Stomach (tissue), 9 donors: Measurements from ENCODE around the gene MUC5AC. TPM values are rescaled to one million over a fixed set of nuclear protein-coding genes. Genes with fewer than 3 reads are reported as not detected.

ENCODE experiments used
- DNase-seq, 2 donors: peaks; one replicate each; pipeline versions ENCODE4 v3.0.0 to v3.0.0-alpha.2; 2013 to 2019
- H3K27ac ChIP-seq, 5 donors: fragments of 200-600 bp in 4 of 5; sonication (generic) in 4 of 5; one replicate each; pipeline ENCODE4 v1.5.1; 2013 to 2019; ENCODE audit warnings: mild to moderate bottlenecking in 1 of 5, moderate library complexity in 1 of 5
- H3K27me3 ChIP-seq, 3 donors: fragments of 200-600 bp; sonication (generic); one replicate each; pipeline ENCODE4 v1.5.1; 2017 to 2019; ENCODE audit warnings: mixed run types in 1 of 3
- H3K36me3 ChIP-seq, 4 donors: fragments of 200-600 bp; sonication (generic); 1 replicate in 3 of 4; 2 replicates in 1 of 4; pipeline ENCODE4 v1.5.1; 2016 to 2019
- H3K4me1 ChIP-seq, 4 donors: fragments of 200-600 bp; sonication (generic); one replicate each; pipeline ENCODE4 v1.5.1; 2016 to 2019
- H3K4me3 ChIP-seq, 4 donors: fragments of 200-600 bp; sonication (generic) in 3 of 4; one replicate each; pipeline ENCODE4 v1.5.1; 2016 to 2019; ENCODE audit warnings: mild to moderate bottlenecking in 1 of 4
- H3K9me3 ChIP-seq, 4 donors: fragments of 200-600 bp; sonication (generic); one replicate each; pipeline ENCODE4 v1.5.1; 2016 to 2019
- EP300 ChIP-seq: sonication (generic); formaldehyde crosslinking; IDR thresholded peaks from one replicate; pipeline ENCODE4 v1.6.1; 2017; ENCODE audit warnings: antibody characterized with exemption
- POLR2A ChIP-seq, 4 donors: fragments of 450-650 bp; IDR thresholded peaks; one replicate each; pipeline ENCODE4 v1.6.1; 2016; ENCODE audit warnings: antibody characterized with exemption in 4 of 4, control low read depth in 2 of 4, mild to moderate bottlenecking in 1 of 4, moderate library complexity in 1 of 4
- POLR2AphosphoS5 ChIP-seq, 3 donors: sonication (generic); formaldehyde crosslinking; IDR thresholded peaks; one replicate each; pipeline ENCODE4 v1.6.1; 2016; ENCODE audit warnings: antibody characterized with exemption in 3 of 3
- WGBS, 5 donors: extraction: QIAGEN DNeasy Blood & Tissue Kit in 3 of 5; methylation state at CpG; one replicate each; pipeline versions ENCODE4 v1.1.5 to v1.1.7; 2013 to 2018; 5-methylcytosine and 5-hydroxymethylcytosine counted together
- intact Hi-C: fragments of 100-400 bp; cut with DNase I; formaldehyde crosslinking; loops from one replicate; pipeline ENCODE4 v1.15.1; 2023; ENCODE audit warnings: low total_unique reads
- polyA plus RNA-seq, 3 donors: library from polyadenylated mRNA; stranded (reverse); fragments of 200-250 nt; gene quantifications; one replicate each; pipeline ENCODE4 v1.2.3, GENCODE V29; 2013
- total RNA-seq, 5 donors: library from RNA; depleted of rRNA; stranded (reverse); fragments of >200 nt; gene quantifications; one replicate each; pipeline versions ENCODE4 v1.1.0 to v1.2.3, GENCODE V29; 2014 to 2016
- TF ChIP-seq, protein P1 (sequence below), 7 experiments: fragments of 450-650 bp in 4 of 7; fragments of 200-600 bp in 3 of 7; sonication (generic) in 3 of 7; IDR thresholded peaks; one replicate each; pipeline ENCODE4 v1.5.1; 2016 to 2019; ENCODE audit warnings: antibody characterized with exemption in 7 of 7, control low read depth in 2 of 7, mild to moderate bottlenecking in 1 of 7
- donor health status: healthy with polysubstance abuse.
- donor health status: Bipolar disorder and iron deficiency.
- donor health status: healthy.

The MUC5AC gene
- total and polyA plus RNA-seq, 8 donors: 2.0 to 1,253 (median 171) TPM

DNA sequence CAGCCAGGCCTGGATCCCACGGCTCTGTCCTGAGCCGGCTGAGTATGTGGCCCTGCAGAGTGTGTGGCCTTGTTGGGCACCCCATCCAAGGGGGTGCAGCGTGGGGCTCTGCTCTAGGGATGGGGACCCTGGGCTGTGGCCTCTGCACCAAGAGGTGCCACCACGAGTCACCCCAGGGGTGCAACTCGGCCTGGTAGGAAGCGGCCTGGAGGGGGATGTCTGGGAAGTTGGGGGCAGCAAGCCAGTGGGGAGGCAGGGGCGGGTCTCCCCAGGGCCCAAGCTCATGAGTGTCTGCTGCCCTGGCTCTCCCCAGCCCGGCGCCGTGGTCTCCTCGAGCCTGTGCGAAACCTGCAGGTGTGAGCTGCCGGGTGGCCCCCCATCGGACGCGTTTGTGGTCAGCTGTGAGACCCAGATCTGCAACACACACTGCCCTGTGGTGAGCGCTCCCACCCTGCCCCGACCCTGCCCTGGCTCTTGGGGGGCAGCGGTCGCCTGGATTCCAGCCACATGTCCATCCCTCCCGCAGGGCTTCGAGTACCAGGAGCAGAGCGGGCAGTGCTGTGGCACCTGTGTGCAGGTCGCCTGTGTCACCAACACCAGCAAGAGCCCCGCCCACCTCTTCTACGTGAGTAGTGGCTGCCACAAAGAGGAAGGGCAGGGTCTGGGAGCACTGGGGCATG lies 40.9 kb downstream of the MUC5AC start:
- DNase-seq: peak; percentile 27 to 40
- Histone ChIP-seq H3K9me3 (no peaks in the 10 kb centered on the region), H3K27ac (no peak overlapping the region), H3K4me3 (no peak overlapping the region), H3K36me3 (peaks cover 0 to 75% (median 34%) of the 10 kb centered on the region in 4 donors), H3K4me1 (peaks cover 0 to 17% (median 10%) of the 10 kb centered on the region in 4 donors), H3K27me3 (peaks cover 5 to 81% (median 5%) of the 10 kb centered on the region in 3 donors)
- intact Hi-C loops: no loop called here
- TF ChIP-seq, protein P1, sequence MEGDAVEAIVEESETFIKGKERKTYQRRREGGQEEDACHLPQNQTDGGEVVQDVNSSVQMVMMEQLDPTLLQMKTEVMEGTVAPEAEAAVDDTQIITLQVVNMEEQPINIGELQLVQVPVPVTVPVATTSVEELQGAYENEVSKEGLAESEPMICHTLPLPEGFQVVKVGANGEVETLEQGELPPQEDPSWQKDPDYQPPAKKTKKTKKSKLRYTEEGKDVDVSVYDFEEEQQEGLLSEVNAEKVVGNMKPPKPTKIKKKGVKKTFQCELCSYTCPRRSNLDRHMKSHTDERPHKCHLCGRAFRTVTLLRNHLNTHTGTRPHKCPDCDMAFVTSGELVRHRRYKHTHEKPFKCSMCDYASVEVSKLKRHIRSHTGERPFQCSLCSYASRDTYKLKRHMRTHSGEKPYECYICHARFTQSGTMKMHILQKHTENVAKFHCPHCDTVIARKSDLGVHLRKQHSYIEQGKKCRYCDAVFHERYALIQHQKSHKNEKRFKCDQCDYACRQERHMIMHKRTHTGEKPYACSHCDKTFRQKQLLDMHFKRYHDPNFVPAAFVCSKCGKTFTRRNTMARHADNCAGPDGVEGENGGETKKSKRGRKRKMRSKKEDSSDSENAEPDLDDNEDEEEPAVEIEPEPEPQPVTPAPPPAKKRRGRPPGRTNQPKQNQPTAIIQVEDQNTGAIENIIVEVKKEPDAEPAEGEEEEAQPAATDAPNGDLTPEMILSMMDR (IDR thresholded peaks at IDR 0.05): no peak
- no peak for TF ChIP-seq EP300
- TF ChIP-seq POLR2A (IDR thresholded peaks at IDR 0.05): no peak
- TF ChIP-seq POLR2AphosphoS5 (IDR thresholded peaks at IDR 0.05): no peak
- 71 to 82% (median 78%) methylated on average over 14 to 26 of the region's 26 CpGs for WGBS, 5 donors

DNA sequence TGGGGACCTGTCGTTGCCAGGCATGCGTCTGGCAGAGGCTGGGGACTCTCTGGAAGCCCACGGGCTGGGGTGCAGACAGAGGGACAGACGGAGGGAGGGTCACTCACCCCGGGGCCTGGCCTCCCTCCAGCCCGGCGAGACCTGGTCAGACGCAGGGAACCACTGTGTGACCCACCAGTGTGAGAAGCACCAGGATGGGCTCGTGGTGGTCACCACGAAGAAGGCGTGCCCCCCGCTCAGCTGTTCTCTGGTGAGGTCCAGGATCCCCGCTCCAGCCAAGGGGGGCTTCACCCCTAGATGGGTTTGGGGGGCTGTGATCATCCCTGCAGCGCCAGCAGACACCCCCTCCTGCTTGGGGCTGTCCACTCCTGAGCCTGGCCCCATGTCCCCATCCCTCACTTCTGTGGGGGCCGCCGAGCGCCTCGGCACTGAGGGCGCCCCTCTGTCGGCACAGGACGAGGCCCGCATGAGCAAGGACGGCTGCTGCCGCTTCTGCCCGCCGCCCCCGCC lies 41.5 kb downstream of the MUC5AC start:
- Histone ChIP-seq H3K27ac (no peak overlapping the region), H3K36me3 (peaks cover 0 to 69% (median 31%) of the 10 kb centered on the region in 4 donors), H3K27me3 (peaks cover 5 to 84% (median 10%) of the 10 kb centered on the region in 3 donors), H3K4me3 (no peak overlapping the region), H3K4me1 (peaks cover 0 to 17% (median 11%) of the 10 kb centered on the region in 4 donors), H3K9me3 (no peaks in the 10 kb centered on the region)
- WGBS, 5 donors: 68 to 78% (median 73%) methylated on average over 16 to 27 of the region's 27 CpGs
- intact Hi-C loops: no loop called here
- peak in 1 of 2 donors; percentile 25 for DNase-seq
- TF ChIP-seq EP300 (no peak), POLR2AphosphoS5 (IDR thresholded peaks at IDR 0.05) (no peak), POLR2A (IDR thresholded peaks at IDR 0.05) (no peak)
- TF ChIP-seq, protein P1 (IDR thresholded peaks at IDR 0.05): no peak

DNA sequence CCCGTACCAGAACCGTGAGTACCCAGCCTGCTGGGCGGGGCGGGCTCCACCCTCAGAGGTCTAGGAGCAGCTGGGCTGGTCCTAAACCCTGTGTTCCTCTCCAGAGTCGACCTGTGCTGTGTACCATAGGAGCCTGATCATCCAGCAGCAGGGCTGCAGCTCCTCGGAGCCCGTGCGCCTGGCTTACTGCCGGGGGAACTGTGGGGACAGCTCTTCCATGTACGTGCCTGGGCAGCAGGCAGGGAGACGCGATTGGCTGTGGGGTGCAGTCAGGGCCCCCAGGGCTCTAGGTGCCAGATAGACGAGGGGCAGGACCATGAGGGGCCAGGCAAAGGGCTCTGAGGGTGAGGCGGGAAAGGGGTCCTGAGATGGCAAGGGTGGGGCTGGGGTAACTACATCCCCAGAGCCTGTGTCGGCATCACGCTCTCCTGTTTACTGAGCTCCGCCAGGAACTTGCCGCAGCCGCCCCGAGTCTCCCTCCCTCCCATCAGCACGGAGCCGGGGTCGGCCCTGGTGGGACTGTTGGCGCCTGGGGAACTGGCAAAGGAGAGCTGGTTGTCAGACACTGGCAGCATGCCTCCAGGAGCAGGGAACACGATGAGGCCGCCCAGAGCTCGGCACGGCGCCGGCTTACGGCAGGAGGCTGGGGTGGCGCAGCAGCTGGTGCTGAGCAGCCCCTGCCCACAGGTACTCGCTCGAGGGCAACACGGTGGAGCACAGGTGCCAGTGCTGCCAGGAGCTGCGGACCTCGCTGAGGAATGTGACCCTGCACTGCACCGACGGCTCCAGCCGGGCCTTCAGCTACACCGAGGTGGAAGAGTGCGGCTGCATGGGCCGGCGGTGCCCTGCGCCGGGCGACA lies 42.2 kb downstream of the MUC5AC start:
- peak in 1 of 2 donors; percentile 40 for DNase-seq
- WGBS, 5 donors: 61 to 79% (median 75%) methylated on average over 34 to 47 of the region's 47 CpGs
- H3K4me3 ChIP-seq: no peak overlapping the region
- no peak for TF ChIP-seq POLR2AphosphoS5 (IDR thresholded peaks at IDR 0.05)
- TF ChIP-seq EP300: no peak
- TF ChIP-seq POLR2A (IDR thresholded peaks at IDR 0.05): no peak
- TF ChIP-seq, protein P1 (IDR thresholded peaks at IDR 0.05): no peak
- H3K27ac ChIP-seq: no peak overlapping the region
- H3K36me3 ChIP-seq: peaks cover 0 to 62% (median 28%) of the 10 kb centered on the region in 4 donors
- no peaks in the 10 kb centered on the region for H3K9me3 ChIP-seq
- intact Hi-C loops: no loop called here
- H3K27me3 ChIP-seq: peaks cover 5 to 88% (median 11%) of the 10 kb centered on the region in 3 donors
- H3K4me1 ChIP-seq: peaks cover 0 to 17% (median 11%) of the 10 kb centered on the region in 4 donors

DNA sequence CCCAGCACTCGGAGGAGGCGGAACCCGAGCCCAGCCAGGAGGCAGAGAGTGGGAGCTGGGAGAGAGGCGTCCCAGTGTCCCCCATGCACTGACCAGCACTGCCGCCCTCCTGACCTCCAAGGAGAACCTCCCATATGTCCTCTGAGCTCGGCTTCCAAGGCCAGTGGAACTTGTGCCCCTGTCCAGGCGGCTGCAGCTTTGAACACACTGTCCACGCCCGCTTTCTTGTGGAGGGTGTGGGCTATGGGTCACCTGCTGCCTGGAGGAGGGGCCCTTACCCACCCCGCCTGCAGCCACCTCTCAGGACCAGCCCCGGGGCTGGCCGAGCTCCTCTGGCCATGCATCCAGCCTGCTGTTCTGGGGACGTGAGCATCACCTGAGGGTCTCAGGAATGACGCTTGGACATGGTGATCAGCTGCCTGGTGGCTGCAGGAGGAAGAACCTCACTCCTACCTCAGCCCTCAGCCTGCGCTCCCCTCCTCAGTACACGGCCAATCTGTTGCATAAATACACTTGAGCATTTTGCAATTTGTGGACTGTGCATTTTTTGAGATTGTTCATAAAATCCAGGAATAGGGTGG lies 42.9 kb downstream of the MUC5AC start:
- H3K9me3 ChIP-seq: no peaks in the 10 kb centered on the region
- WGBS, 5 donors: 62 to 80% (median 72%) methylated on average over 10 to 16 of the region's 16 CpGs
- H3K27me3 ChIP-seq: peaks cover 5 to 88% (median 11%) of the 10 kb centered on the region in 3 donors
- H3K27ac ChIP-seq: no peak overlapping the region
- TF ChIP-seq POLR2AphosphoS5 (IDR thresholded peaks at IDR 0.05) (no peak), EP300 (no peak), POLR2A (IDR thresholded peaks at IDR 0.05) (no peak)
- TF ChIP-seq, protein P1 (IDR thresholded peaks at IDR 0.05): no peak
- intact Hi-C loops: no loop called here
- H3K4me1 ChIP-seq: peaks cover 0 to 17% (median 11%) of the 10 kb centered on the region in 4 donors
- no peak overlapping the region for H3K4me3 ChIP-seq
- H3K36me3 ChIP-seq: peaks cover 0 to 55% (median 25%) of the 10 kb centered on the region in 4 donors
- DNase-seq: peak in 1 of 2 donors; percentile 25
